Liver (tissue), 3 donors: ENCODE results near the gene TRIOBP.
"Not testable (repeated sequence)": the region's sequence is repeated elsewhere in the genome, so short reads cannot be mapped to it uniquely, and the experiment has no call there.

ENCODE experiments used
- CTCF ChIP-seq: fragments of 150-350 bp; IDR thresholded peaks from 2 replicates; pipeline ENCODE4 v1.5.1; 2017; ENCODE audit warnings: improper control_type of control experiment, low read depth, low read length; ENCODE audit not compliant: missing input control
- GABPA ChIP-seq, 2 donors: IDR thresholded peaks in 1 of 2; conservative IDR thresholded peaks in 1 of 2; 2 replicates each; pipeline ENCODE4 v1.6.1; 2016; ENCODE audit warnings: antibody characterized with exemption in 2 of 2, mild to moderate bottlenecking in 1 of 2, moderate library complexity in 1 of 2
- JUND ChIP-seq, 2 donors: IDR thresholded peaks; 2 replicates each; pipeline ENCODE4 v1.6.1; 2016; ENCODE audit warnings: antibody characterized with exemption in 2 of 2
- RXRA ChIP-seq, 2 donors: IDR thresholded peaks; 2 replicates each; pipeline ENCODE4 v1.6.1; 2017 to 2018; ENCODE audit warnings: antibody characterized with exemption in 2 of 2, mild to moderate bottlenecking in 1 of 2
- YY1 ChIP-seq: IDR thresholded peaks from 2 replicates; pipeline ENCODE4 v1.6.1; 2016; ENCODE audit warnings: antibody characterized with exemption, mild to moderate bottlenecking
- ZBTB33 ChIP-seq: IDR thresholded peaks from 2 replicates; pipeline ENCODE4 v1.6.1; 2016; ENCODE audit warnings: antibody characterized with exemption
- donor health status: healthy.
- donor health status: healthy.

- not testable (repeated sequence) for TF ChIP-seq CTCF; RXRA (IDR thresholded peaks at IDR 0.05); JUND (IDR thresholded peaks at IDR 0.05); GABPA (IDR thresholded peaks at IDR 0.05 in 1 of 2, conservative IDR thresholded peaks at IDR 0.05 in 1 of 2); YY1; ZBTB33
Observed at GRCh38 chr22:37656583-37656982, 40.3 kb upstream of the TRIOBP start.
